DND-41 (cell line): ENCODE data around the gene WNT10A.
"Not testable (repeated sequence)": the region's sequence is repeated elsewhere in the genome, so short reads cannot be mapped to it uniquely, and the experiment has no call there.

Experiments
- ATAC-seq: fragments of 200-7000 bp; cut with Tn5 transposase; 3 replicates; pipeline ENCODE4 v1.9.1; 2021; ENCODE audit warnings: low read depth; ENCODE audit not compliant: insufficient read depth
- DNase-seq: peaks from one replicate; pipeline ENCODE4 v3.0.0-alpha.2; 2020
- H2AFZ ChIP-seq: 2 replicates; pipeline ENCODE4 v1.6.0; 2012; ENCODE audit warnings: low read depth, low read length
- H3K27ac ChIP-seq: 2 replicates; pipeline ENCODE4 v1.5.1; 2012; ENCODE audit warnings: low read length, inconsistent platforms
- H3K27me3 ChIP-seq: fragments of 200-600 bp; sonication (generic); 2 replicates; pipeline ENCODE4 v1.6.0; 2012; ENCODE audit warnings: low read length, mild to moderate bottlenecking, inconsistent platforms; ENCODE audit not compliant: insufficient read depth, poor library complexity
- H3K36me3 ChIP-seq: 2 replicates; pipeline ENCODE4 v1.5.1; 2012; ENCODE audit warnings: low read length, inconsistent platforms; ENCODE audit not compliant: insufficient read depth
- H3K4me1 ChIP-seq: 2 replicates; pipeline ENCODE4 v1.5.1; 2012; ENCODE audit warnings: mild to moderate bottlenecking, low read length; ENCODE audit not compliant: insufficient read depth
- H3K4me2 ChIP-seq: 2 replicates; pipeline ENCODE4 v1.6.0; 2012; ENCODE audit warnings: mild to moderate bottlenecking, moderate library complexity, low read length, inconsistent platforms; ENCODE audit not compliant: insufficient read depth
- H3K4me3 ChIP-seq, 2 experiments: fragments of 200-600 bp in 1 of 2; shearing (Covaris generic) in 1 of 2; 2 replicates each; pipeline ENCODE4 v1.5.1; 2012 to 2016; ENCODE audit warnings: inconsistent platforms in 2 of 2, low read length in 2 of 2, mild to moderate bottlenecking in 2 of 2, low read depth in 1 of 2, moderate library complexity in 1 of 2
- H3K79me2 ChIP-seq: 2 replicates; pipeline ENCODE4 v1.6.0; 2012; ENCODE audit warnings: low read length, inconsistent platforms; ENCODE audit not compliant: insufficient read depth
- H3K9ac ChIP-seq: 2 replicates; pipeline ENCODE4 v1.6.0; 2012; ENCODE audit warnings: low read depth, mild to moderate bottlenecking, inconsistent platforms, low read length, moderate library complexity
- H3K9me3 ChIP-seq: 2 replicates; pipeline ENCODE4 v1.5.1; 2012; ENCODE audit warnings: low read length, moderate library complexity, mild to moderate bottlenecking, inconsistent platforms; ENCODE audit not compliant: insufficient read depth, severe bottlenecking
- H4K20me1 ChIP-seq: 2 replicates; pipeline ENCODE4 v1.6.0; 2012; ENCODE audit warnings: low read length; ENCODE audit not compliant: insufficient read depth
- CTCF ChIP-seq: IDR thresholded peaks from 2 replicates; pipeline ENCODE4 v1.5.1; 2012; ENCODE audit warnings: borderline replicate concordance, low read length, moderate library complexity, mild to moderate bottlenecking; ENCODE audit not compliant: poor library complexity, severe bottlenecking; ENCODE audit errors: extremely low read depth
- EZH2 ChIP-seq: IDR thresholded peaks from 3 replicates; pipeline ENCODE4 v1.6.1; 2012; ENCODE audit warnings: borderline replicate concordance, low read depth, mild to moderate bottlenecking, moderate library complexity, low read length, inconsistent platforms; ENCODE audit not compliant: severe bottlenecking

The WNT10A gene

GRCh38 chr2:218837495-218837894 lies 43.2 kb upstream of the WNT10A start:
- peaks cover 22% of the 10 kb centered on the region for H3K27me3 ChIP-seq
- no peaks in the 10 kb centered on the region for H4K20me1 ChIP-seq
- no peaks in the 10 kb centered on the region for H3K36me3 ChIP-seq
- H3K27ac ChIP-seq, result no peak overlapping the region
- TF ChIP-seq CTCF, result no peak
- no peak for TF ChIP-seq EZH2
- H3K9ac ChIP-seq, result no peak overlapping the region
- ATAC-seq (no peak), DNase-seq (no peak)
- H3K9me3 ChIP-seq, result no peaks in the 10 kb centered on the region
- H2AFZ ChIP-seq, result no peak overlapping the region
- H3K4me1 ChIP-seq, result no peaks in the 10 kb centered on the region
- no peak overlapping the region for H3K4me2 ChIP-seq
- no peak overlapping the region for H3K4me3 ChIP-seq
- no peaks in the 10 kb centered on the region for H3K79me2 ChIP-seq

DNA sequence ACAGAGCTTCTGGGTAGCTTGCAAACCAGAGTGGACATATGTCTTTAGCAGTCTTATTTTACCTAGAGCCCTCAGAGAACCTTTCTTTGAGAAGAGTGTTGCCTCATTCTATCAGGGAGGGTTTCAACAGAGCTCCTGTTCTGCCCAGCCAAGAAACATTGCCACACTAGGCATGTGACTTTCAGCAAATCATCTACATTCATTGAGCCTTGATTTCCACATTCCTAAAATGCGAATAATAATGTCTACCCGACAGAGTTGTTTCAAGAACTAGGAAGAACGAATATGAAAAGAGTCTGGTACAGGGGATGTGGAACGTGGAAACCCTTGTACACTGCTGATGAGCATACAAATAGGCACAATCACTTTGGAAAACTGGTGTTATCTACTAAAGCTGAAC lies 41.2 kb upstream of the WNT10A start:
- Histone ChIP-seq H3K4me2 (no peak overlapping the region), H3K79me2 (no peaks in the 10 kb centered on the region), H3K9me3 (no peaks in the 10 kb centered on the region), H3K4me1 (no peaks in the 10 kb centered on the region), H4K20me1 (no peaks in the 10 kb centered on the region), H3K27me3 (peaks cover 17% of the 10 kb centered on the region), H2AFZ (no peak overlapping the region), H3K9ac (no peak overlapping the region), H3K4me3 (no peak overlapping the region), H3K36me3 (no peaks in the 10 kb centered on the region), H3K27ac (no peak overlapping the region)
- DNase-seq (no peak), ATAC-seq (no peak)
- TF ChIP-seq CTCF (no peak), EZH2 (no peak)

- H4K20me1 ChIP-seq, result no peaks in the 10 kb centered on the region
- H3K4me1 ChIP-seq, result no peaks in the 10 kb centered on the region
- no peak overlapping the region for H3K9ac ChIP-seq
- H3K27ac ChIP-seq, result no peak overlapping the region
- DNase-seq, result no peak
- peaks cover 15% of the 10 kb centered on the region for H3K27me3 ChIP-seq
- TF ChIP-seq CTCF (no peak), EZH2 (no peak)
- no peaks in the 10 kb centered on the region for H3K36me3 ChIP-seq
- H3K9me3 ChIP-seq, result no peaks in the 10 kb centered on the region
- H2AFZ ChIP-seq, result no peak overlapping the region
- H3K79me2 ChIP-seq, result no peaks in the 10 kb centered on the region
- no peak overlapping the region for H3K4me2 ChIP-seq
- H3K4me3 ChIP-seq, result no peak overlapping the region
- no peak for ATAC-seq
Measured at GRCh38 chr2:218839888-218840287, 40.8 kb upstream of the WNT10A start.

DNA sequence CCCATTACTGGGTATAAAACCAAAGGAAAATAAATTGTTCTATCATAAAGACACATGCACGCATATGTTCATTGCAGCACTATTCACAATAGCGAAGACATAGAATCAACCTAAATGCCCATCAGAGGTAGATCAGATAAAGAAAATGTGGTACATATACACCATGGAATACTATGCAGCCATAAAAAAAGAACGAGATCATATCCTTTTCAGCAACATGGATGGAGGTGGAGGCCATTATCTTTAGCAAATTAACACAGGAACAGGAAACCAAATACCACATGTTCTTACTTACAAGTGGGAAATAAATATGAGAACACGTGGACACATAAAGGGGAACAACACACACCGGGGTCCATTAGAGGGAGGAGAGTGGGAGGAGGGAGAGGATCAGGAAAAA lies 36.3 kb upstream of the WNT10A start:
- not testable (repeated sequence) for H4K20me1 ChIP-seq, H3K4me2 ChIP-seq, ATAC-seq, H3K79me2 ChIP-seq, H3K36me3 ChIP-seq, DNase-seq, H2AFZ ChIP-seq, H3K9me3 ChIP-seq, H3K9ac ChIP-seq, H3K4me3 ChIP-seq, H3K27ac ChIP-seq, H3K27me3 ChIP-seq, H3K4me1 ChIP-seq

- not testable (repeated sequence) for H3K4me1 ChIP-seq, H3K4me2 ChIP-seq, H3K4me3 ChIP-seq, ATAC-seq, H3K79me2 ChIP-seq, H4K20me1 ChIP-seq, H3K27me3 ChIP-seq, H3K27ac ChIP-seq, H3K9me3 ChIP-seq, H3K9ac ChIP-seq, H2AFZ ChIP-seq, DNase-seq, H3K36me3 ChIP-seq
Measured at GRCh38 chr2:218846963-218847362, 33.7 kb upstream of the WNT10A start.
